IMR-90 (cell line): Measurements from ENCODE around the gene VKORC1L1. TPM values are rescaled to one million over a fixed set of nuclear protein-coding genes. Genes with fewer than 3 reads are reported as not detected.
"Not testable (repeated sequence)": the region's sequence is repeated elsewhere in the genome, so short reads cannot be mapped to it uniquely, and the experiment has no call there.

ENCODE experiments used
- ATAC-seq: fragments of 200-7000 bp; cut with Tn5 transposase; 2 replicates; pipeline ENCODE4 v1.9.1; 2020; ENCODE audit warnings: low read depth, mild to moderate bottlenecking, moderate library complexity
- BruUV-seq: library from RNA; stranded (reverse); fragments of 400-500 nt; replicated peaks from 2 replicates; lab custom pipeline; 2021; lab: Mats Ljungman, UMichigan
- CTCF ChIA-PET: fragments of 300-600 bp; formaldehyde crosslinking; extraction: SDS; loops from one replicate; lab custom pipeline; 2021; ENCODE audit warnings: antibody characterized with exemption; lab: Yijun Ruan, JAX
- POLR2A ChIA-PET: fragments of 300-600 bp; sonication (Branson Sonifier 250); formaldehyde crosslinking; loops from one replicate; lab custom pipeline; 2022; ENCODE audit warnings: antibody characterized with exemption; ENCODE audit not compliant: unreplicated experiment; lab: Charles Lee
- DNase-seq: peaks from one replicate; pipeline ENCODE4 v3.0.0; 2013
- H2AFZ ChIP-seq: replicated peaks from 2 replicates; pipeline ENCODE3; 2013; ENCODE audit warnings: low read length, mild to moderate bottlenecking; ENCODE audit not compliant: poor library complexity
- H2AK5ac ChIP-seq: 2 replicates; pipeline ENCODE4 v1.6.1; 2013; ENCODE audit warnings: low read depth, low read length, inconsistent platforms
- H2AK9ac ChIP-seq: replicated peaks from 2 replicates; pipeline ENCODE3; 2013; ENCODE audit warnings: mild to moderate bottlenecking, low read depth, low read length, moderate library complexity; ENCODE audit not compliant: poor library complexity
- H2BK120ac ChIP-seq: 2 replicates; pipeline ENCODE4 v1.6.1; 2013; ENCODE audit warnings: low read depth, low read length, inconsistent platforms
- H2BK15ac ChIP-seq: 3 replicates; pipeline ENCODE4 v1.6.1; 2013; ENCODE audit warnings: low read depth, low read length, inconsistent platforms
- H2BK20ac ChIP-seq: 2 replicates; pipeline ENCODE4 v1.6.1; 2013; ENCODE audit warnings: low read depth, mild to moderate bottlenecking, inconsistent platforms, low read length, moderate library complexity
- H2BK5ac ChIP-seq: 2 replicates; pipeline ENCODE4 v1.6.1; 2013; ENCODE audit warnings: mild to moderate bottlenecking, low read depth, low read length, inconsistent platforms; ENCODE audit not compliant: poor library complexity, severe bottlenecking
- H3K14ac ChIP-seq: replicated peaks from 2 replicates; pipeline ENCODE4 v1.6.1; 2013; ENCODE audit warnings: low read depth, low read length, inconsistent platforms
- H3K18ac ChIP-seq: 2 replicates; pipeline ENCODE4 v1.6.1; 2013; ENCODE audit warnings: low read depth, low read length, control low read depth
- H3K23ac ChIP-seq: 2 replicates; pipeline ENCODE4 v1.6.1; 2013; ENCODE audit warnings: low read depth, low read length, inconsistent platforms
- H3K27ac ChIP-seq: 2 replicates; pipeline ENCODE4 v1.5.1; 2013; ENCODE audit warnings: mild to moderate bottlenecking, control low read depth, low read length; ENCODE audit not compliant: insufficient read depth
- H3K27me3 ChIP-seq: 2 replicates; pipeline ENCODE4 v1.6.1; 2013; ENCODE audit warnings: low read length; ENCODE audit not compliant: control insufficient read depth, insufficient read depth
- H3K36me3 ChIP-seq: 2 replicates; pipeline ENCODE4 v1.6.1; 2013; ENCODE audit warnings: low read length, mixed read lengths; ENCODE audit not compliant: control insufficient read depth, insufficient read depth
- H3K4ac ChIP-seq: 2 replicates; pipeline ENCODE4 v1.6.1; 2013; ENCODE audit warnings: low read depth, low read length, inconsistent platforms
- H3K4me1 ChIP-seq: 2 replicates; pipeline ENCODE4 v1.6.1; 2013; ENCODE audit warnings: low read length, mixed read lengths; ENCODE audit not compliant: control insufficient read depth, insufficient read depth
- H3K4me2 ChIP-seq: 2 replicates; pipeline ENCODE4 v1.6.1; 2013; ENCODE audit warnings: low read depth, mild to moderate bottlenecking, control low read depth, low read length, moderate library complexity
- H3K4me3 ChIP-seq: 2 replicates; pipeline ENCODE4 v1.5.1; 2013; ENCODE audit warnings: low read depth, mild to moderate bottlenecking, control low read depth, low read length, moderate library complexity; ENCODE audit not compliant: insufficient read depth
- H3K56ac ChIP-seq: 2 replicates; pipeline ENCODE4 v1.6.1; 2013; ENCODE audit warnings: low read length, inconsistent platforms; ENCODE audit not compliant: insufficient read depth; ENCODE audit errors: extremely low read depth
- H3K79me1 ChIP-seq, 2 experiments: 2 replicates each; pipeline ENCODE4 v1.6.1; 2013; ENCODE audit warnings: low read length in 2 of 2, inconsistent platforms in 1 of 2, low read depth in 1 of 2
- H3K9ac ChIP-seq: 2 replicates; pipeline ENCODE4 v1.6.1; 2013; ENCODE audit warnings: low read depth, low read length, control low read depth
- H3K9me1 ChIP-seq: 2 replicates; pipeline ENCODE4 v1.6.1; 2013; ENCODE audit warnings: low read length, inconsistent platforms; ENCODE audit not compliant: insufficient read depth
- H3K9me3 ChIP-seq: 2 replicates; pipeline ENCODE4 v1.6.1; 2013; ENCODE audit warnings: low read length; ENCODE audit not compliant: control insufficient read depth, insufficient read depth
- H4K20me1 ChIP-seq: 2 replicates; pipeline ENCODE4 v1.6.1; 2013; ENCODE audit warnings: low read length, inconsistent platforms; ENCODE audit not compliant: insufficient read depth
- H4K5ac ChIP-seq: 2 replicates; pipeline ENCODE4 v1.6.1; 2013; ENCODE audit warnings: mild to moderate bottlenecking, low read depth, low read length, control low read depth
- H4K8ac ChIP-seq, 2 experiments: 2 replicates each; pipeline ENCODE4 v1.6.1; 2013; ENCODE audit warnings: low read depth in 2 of 2, low read length in 2 of 2, control low read depth in 1 of 2, inconsistent platforms in 1 of 2
- H4K91ac ChIP-seq: 2 replicates; pipeline ENCODE4 v1.6.1; 2013; ENCODE audit warnings: low read depth, low read length, inconsistent platforms; ENCODE audit not compliant: insufficient read depth
- WGBS, 2 experiments: methylation state at CpG; one replicate each; pipeline versions ENCODE4 v1.1.5 to v1.1.7; 2013; ENCODE audit warnings: missing lambda C conversion rate in 2 of 2; ENCODE audit not compliant: insufficient read length in 1 of 2; ENCODE audit errors: extremely low coverage in 2 of 2; 5-methylcytosine and 5-hydroxymethylcytosine counted together
- dilution Hi-C: fragments of 300-500 bp; cut with HindIII; formaldehyde crosslinking; loops from one replicate; pipeline ENCODE4 v1.14.3; 2018; ENCODE audit warnings: low sequenced_read_pairs; ENCODE audit not compliant: unreplicated experiment
- in situ Hi-C: fragments of 300-500 bp; cut with MboI; formaldehyde crosslinking; loops from 3 replicates; pipeline ENCODE4 v1.14.3; 2019; ENCODE audit warnings: low sequenced_read_pairs, inconsistent platforms, mixed read lengths
- intact Hi-C: fragments of 100-400 bp; cut with micrococcal nuclease; formaldehyde crosslinking; loops from 2 replicates; pipeline ENCODE4 v1.10.0; 2022
- polyA plus RNA-seq, 3 experiments: library from polyadenylated mRNA; depleted of rRNA; stranded (reverse); fragments of >200 nt; gene quantifications; 2 replicates each; pipeline ENCODE4 v1.2.3, GENCODE V29; 2012; ENCODE audit warnings: low replicate concordance in 1 of 3
- total RNA-seq: library from RNA; depleted of rRNA; stranded (reverse); fragments of >200 nt; gene quantifications from 2 replicates; pipeline ENCODE4 v1.2.3, GENCODE V29; 2012

VKORC1L1 gene
- total and polyA plus RNA-seq, 2 of the 4 experiments (the other 2 are of a cell fraction): 12.5 to 14.5 TPM

DNA sequence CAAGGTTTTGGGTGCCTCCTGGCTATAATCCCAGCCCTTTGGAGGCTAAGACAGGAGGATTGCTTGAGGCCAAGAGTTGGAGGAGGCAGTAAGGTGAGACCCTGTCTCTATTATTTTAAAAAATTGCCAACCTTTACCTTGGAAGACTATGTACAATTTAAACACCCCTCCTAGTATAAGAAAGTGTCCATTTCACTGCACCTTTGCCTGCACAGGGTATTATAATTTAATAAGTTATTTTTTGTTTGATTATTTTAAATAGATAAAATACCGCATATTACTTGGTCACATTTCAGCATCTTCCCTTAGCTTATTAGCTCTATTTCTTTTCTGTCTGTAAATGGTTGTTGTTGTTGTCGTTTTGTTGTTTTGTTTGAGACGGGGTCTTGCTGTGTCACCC is 36.2 kb upstream of the VKORC1L1 start:
- H2AK5ac ChIP-seq, BruUV-seq, H4K20me1 ChIP-seq, in situ Hi-C loops, H3K9ac ChIP-seq, ATAC-seq, H3K9me1 ChIP-seq, H3K23ac ChIP-seq, H3K4me2 ChIP-seq, H3K4ac ChIP-seq, H3K4me1 ChIP-seq, H3K9me3 ChIP-seq, H4K5ac ChIP-seq, H3K4me3 ChIP-seq, H3K14ac ChIP-seq, intact Hi-C loops, H2BK120ac ChIP-seq, H3K79me1 ChIP-seq, H4K8ac ChIP-seq, DNase-seq, H2BK20ac ChIP-seq, H3K27ac ChIP-seq, POLR2A ChIA-PET, H2BK15ac ChIP-seq, H2BK5ac ChIP-seq, dilution Hi-C loops, H3K56ac ChIP-seq, H2AFZ ChIP-seq, H4K91ac ChIP-seq, H3K18ac ChIP-seq, H3K27me3 ChIP-seq, CTCF ChIA-PET, H3K36me3 ChIP-seq, H2AK9ac ChIP-seq: not testable (repeated sequence)
- no CpG with 5 or more reads among the region's 3 CpGs for WGBS, 2 experiments
